ENCODE measurements around the gene FAM181B.
"Not testable (repeated sequence)": the region's sequence is repeated elsewhere in the genome, so short reads cannot be mapped to it uniquely, and the experiment has no call there.

FAM181B gene

GRCh38 chr11:82732734-82733443 is 775 bp downstream of the FAM181B start:
- no peak for DNase-seq (ENCODE audit: low spot score)

- DNase-seq (ENCODE audit: low spot score) = no peak
Measured at GRCh38 chr11:82732348-82732733, 1.3 kb downstream of the FAM181B start.

GRCh38 chr11:82731691-82732277 is 1.9 kb downstream of the FAM181B start:
- DNase-seq (ENCODE audit: low spot score) = no peak

- no peak for DNase-seq (ENCODE audit: low spot score)
Measured at GRCh38 chr11:82730754-82731153, 2.9 kb downstream of the FAM181B start.

GRCh38 chr11:82730286-82730685 is 3.4 kb downstream of the FAM181B start:
- no peak for DNase-seq (ENCODE audit: low spot score)

GRCh38 chr11:82724026-82724425 is 9.6 kb downstream of the FAM181B start:
- DNase-seq (ENCODE audit: low spot score) = no peak

GRCh38 chr11:82722231-82722630 is 11.4 kb downstream of the FAM181B start:
- no peak for DNase-seq (ENCODE audit: low spot score)

GRCh38 chr11:82720267-82721065 is 13.2 kb downstream of the FAM181B start:
- no peak for DNase-seq (ENCODE audit: low spot score)

- no peak for DNase-seq (ENCODE audit: low spot score)
Measured at GRCh38 chr11:82719361-82720105, 14.1 kb downstream of the FAM181B start.

GRCh38 chr11:82718821-82719220 is 14.8 kb downstream of the FAM181B start:
- DNase-seq (ENCODE audit: low spot score) = no peak

- DNase-seq (ENCODE audit: low spot score) = no peak
Measured at GRCh38 chr11:82718307-82718706, 15.4 kb downstream of the FAM181B start.

GRCh38 chr11:82714346-82715174 is 19.1 kb downstream of the FAM181B start:
- no peak for DNase-seq (ENCODE audit: low spot score)

- no peak for DNase-seq (ENCODE audit: low spot score)
Measured at GRCh38 chr11:82711648-82712047, 22.0 kb downstream of the FAM181B start.

GRCh38 chr11:82703796-82704195 is 29.9 kb downstream of the FAM181B start:
- no peak for DNase-seq (ENCODE audit: low spot score)

- DNase-seq (ENCODE audit: low spot score) = no peak
Measured at GRCh38 chr11:82703226-82703625, 30.4 kb downstream of the FAM181B start.

- no peak for DNase-seq (ENCODE audit: low spot score)
Measured at GRCh38 chr11:82701847-82702520, 31.7 kb downstream of the FAM181B start.

- DNase-seq (ENCODE audit: low spot score) = no peak
Measured at GRCh38 chr11:82698576-82699352, 34.9 kb downstream of the FAM181B start.

- DNase-seq (ENCODE audit: low spot score) = no peak
Measured at GRCh38 chr11:82692981-82693380, 40.7 kb downstream of the FAM181B start.

GRCh38 chr11:82689347-82689746 is 44.3 kb downstream of the FAM181B start:
- not testable (repeated sequence) for DNase-seq (ENCODE audit: low spot score)

- DNase-seq (ENCODE audit: low spot score) = no peak
Measured at GRCh38 chr11:82686211-82686610, 47.5 kb downstream of the FAM181B start.
